Measurements from ENCODE around the gene PCDH15.

GRCh38 chr10:54656643-54657042 lies 144.4 kb downstream of the PCDH15 start:
- TF ChIP-seq GATA2 (IDR thresholded peaks at IDR 0.05; ENCODE audit: low read depth, low read length) (no peak), GATA3 (IDR thresholded peaks at IDR 0.05; ENCODE audit: low read depth, low read length) (no peak)
